Left ventricle myocardium inferior (tissue), 1 donor: ENCODE measurements around the gene SHB. TPM values are rescaled to one million over a fixed set of nuclear protein-coding genes. Genes with fewer than 3 reads are reported as not detected.

Experiments used
- DNase-seq: peaks from one replicate; pipeline ENCODE4 v3.0.0-alpha.2; 2020
- H3K27ac ChIP-seq: fragments of 200-600 bp; replicated peaks from 2 replicates; pipeline ENCODE4 v1.8.0; 2021
- H3K27me3 ChIP-seq: fragments of 200-600 bp; 2 replicates; pipeline ENCODE4 v1.8.0; 2021; ENCODE audit warnings: low read depth
- H3K36me3 ChIP-seq: fragments of 200-600 bp; 2 replicates; pipeline ENCODE4 v1.8.0; 2021
- H3K4me1 ChIP-seq: fragments of 200-600 bp; 2 replicates; pipeline ENCODE4 v1.8.0; 2021
- H3K4me3 ChIP-seq: fragments of 200-600 bp; 2 replicates; pipeline ENCODE4 v1.8.0; 2021; ENCODE audit warnings: mild to moderate bottlenecking, moderate library complexity
- H3K9me3 ChIP-seq: fragments of 200-600 bp; replicated peaks from 2 replicates; pipeline ENCODE4 v1.8.0; 2021
- intact Hi-C: fragments of 100-400 bp; cut with micrococcal nuclease; formaldehyde crosslinking; loops from one replicate; pipeline ENCODE4 v1.11.0; 2022
- total RNA-seq: library from RNA; stranded (reverse); fragmentation: NEBNext Ultra II Directional; extraction: Animal tissue kit (Norgen Biotek cat#: 25700); gene quantifications from one replicate; pipeline ENCODE4 v1.2.1, GENCODE V29; 2021
- TF ChIP-seq, protein P1 (sequence below): fragments of 200-600 bp; IDR thresholded peaks from 2 replicates; pipeline ENCODE4 v1.8.0; 2021; ENCODE audit warnings: antibody characterized with exemption, mild to moderate bottlenecking, borderline replicate concordance
- donor health status: DM: no; HTN: yes; CAD: no; lungs with severe emphysema.

The SHB gene
- total RNA-seq, 1 donor from 2014 or later: 19.4 TPM

DNA sequence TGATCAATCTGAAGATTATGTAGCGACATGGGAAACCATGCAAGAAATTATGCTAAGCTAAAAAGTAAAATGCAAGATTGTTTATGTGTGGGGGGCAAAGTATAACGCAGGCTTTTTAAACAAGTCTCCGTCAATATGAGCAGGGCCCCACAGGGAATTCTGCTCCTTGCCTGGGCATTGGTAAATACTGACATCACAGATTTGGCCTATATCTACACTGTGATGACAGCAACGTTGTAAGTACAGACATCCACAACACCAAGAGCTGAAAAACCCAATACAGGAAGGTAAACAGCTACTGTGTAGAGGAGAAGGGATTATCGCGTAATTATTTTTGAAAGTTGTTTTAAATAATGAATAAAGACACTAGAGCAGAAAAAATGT is 90.6 kb downstream of the SHB start:
- H3K36me3 ChIP-seq: peaks cover 11% of the 10 kb centered on the region
- DNase-seq: no peak
- no peaks in the 10 kb centered on the region for H3K9me3 ChIP-seq
- no peak overlapping the region for H3K27ac ChIP-seq
- intact Hi-C loops: no loop called here
- TF ChIP-seq, protein P1, sequence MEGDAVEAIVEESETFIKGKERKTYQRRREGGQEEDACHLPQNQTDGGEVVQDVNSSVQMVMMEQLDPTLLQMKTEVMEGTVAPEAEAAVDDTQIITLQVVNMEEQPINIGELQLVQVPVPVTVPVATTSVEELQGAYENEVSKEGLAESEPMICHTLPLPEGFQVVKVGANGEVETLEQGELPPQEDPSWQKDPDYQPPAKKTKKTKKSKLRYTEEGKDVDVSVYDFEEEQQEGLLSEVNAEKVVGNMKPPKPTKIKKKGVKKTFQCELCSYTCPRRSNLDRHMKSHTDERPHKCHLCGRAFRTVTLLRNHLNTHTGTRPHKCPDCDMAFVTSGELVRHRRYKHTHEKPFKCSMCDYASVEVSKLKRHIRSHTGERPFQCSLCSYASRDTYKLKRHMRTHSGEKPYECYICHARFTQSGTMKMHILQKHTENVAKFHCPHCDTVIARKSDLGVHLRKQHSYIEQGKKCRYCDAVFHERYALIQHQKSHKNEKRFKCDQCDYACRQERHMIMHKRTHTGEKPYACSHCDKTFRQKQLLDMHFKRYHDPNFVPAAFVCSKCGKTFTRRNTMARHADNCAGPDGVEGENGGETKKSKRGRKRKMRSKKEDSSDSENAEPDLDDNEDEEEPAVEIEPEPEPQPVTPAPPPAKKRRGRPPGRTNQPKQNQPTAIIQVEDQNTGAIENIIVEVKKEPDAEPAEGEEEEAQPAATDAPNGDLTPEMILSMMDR: no peak
- H3K27me3 ChIP-seq: no peaks in the 10 kb centered on the region
- H3K4me3 ChIP-seq: no peak overlapping the region
- H3K4me1 ChIP-seq: peaks cover 7% of the 10 kb centered on the region

DNA sequence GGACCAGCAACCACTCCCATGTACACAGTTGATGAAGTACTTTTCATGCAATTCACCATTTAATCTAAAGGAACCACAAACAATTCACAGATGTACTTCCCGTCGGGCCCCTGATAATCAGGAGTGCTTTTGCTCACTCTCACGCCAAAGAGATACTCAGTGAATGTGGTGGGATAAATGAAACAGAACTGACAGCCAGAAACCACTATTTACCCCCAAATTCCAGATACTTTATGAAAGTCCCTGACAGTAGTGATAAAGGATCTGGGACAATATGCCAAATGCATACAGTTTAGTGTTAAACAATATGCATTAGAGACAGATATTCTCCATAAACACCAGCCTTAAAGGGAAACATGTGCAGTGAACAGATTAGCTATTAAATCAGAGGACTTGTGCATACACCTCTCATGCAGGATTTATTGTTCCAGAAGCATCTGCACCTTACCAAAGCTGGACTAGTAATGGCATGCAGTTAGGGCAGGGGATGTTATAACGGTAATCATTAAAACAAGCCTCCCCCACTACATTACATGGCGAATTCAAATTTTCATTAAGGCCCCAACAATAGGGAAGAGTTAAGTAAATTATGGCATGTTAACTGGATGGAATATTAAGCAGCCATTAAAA is 91.1 kb downstream of the SHB start:
- Histone ChIP-seq H3K27ac (no peak overlapping the region), H3K27me3 (no peaks in the 10 kb centered on the region), H3K36me3 (peaks cover 15% of the 10 kb centered on the region), H3K4me3 (no peak overlapping the region), H3K4me1 (peaks cover 7% of the 10 kb centered on the region), H3K9me3 (no peaks in the 10 kb centered on the region)
- TF ChIP-seq, protein P1: no peak
- intact Hi-C loops: no loop called here
- no peak for DNase-seq

DNA sequence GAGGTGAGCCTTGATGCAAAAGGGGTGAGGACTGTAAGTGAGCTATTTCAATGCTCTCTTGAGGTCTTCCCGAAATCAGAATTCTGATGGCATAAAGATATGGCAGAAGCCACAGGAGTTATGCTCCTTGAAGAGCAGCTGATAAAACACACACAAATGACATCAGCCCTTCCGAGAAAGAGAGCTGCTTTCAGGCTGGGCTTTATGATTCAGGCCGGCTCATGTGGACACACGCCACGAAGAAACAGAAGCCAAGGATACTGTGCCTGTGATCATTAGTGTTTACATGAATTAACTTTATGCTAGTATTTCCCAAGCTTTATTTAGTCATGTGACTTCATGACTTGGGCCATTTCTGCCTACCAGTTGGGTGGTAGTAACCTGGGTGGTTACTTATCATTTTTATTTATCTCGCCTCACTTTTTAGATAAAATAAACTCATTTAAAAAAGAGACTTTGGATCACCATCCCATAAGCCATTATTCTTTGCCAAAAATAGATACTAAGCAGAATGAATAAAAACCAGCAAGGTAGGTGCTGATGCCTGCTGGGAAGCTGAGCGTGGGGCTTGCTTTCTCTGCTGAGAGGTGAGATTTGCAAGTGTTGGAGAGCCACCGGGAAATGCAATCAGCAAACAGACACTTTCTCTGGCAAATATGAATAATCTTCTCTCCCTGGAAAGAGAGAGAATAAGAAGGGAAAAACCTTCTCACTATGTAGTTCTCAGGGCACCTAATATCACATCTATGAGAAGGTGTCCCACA is 92.1 kb downstream of the SHB start:
- H3K9me3 ChIP-seq: no peaks in the 10 kb centered on the region
- DNase-seq: no peak
- peaks cover 12% of the 10 kb centered on the region for H3K4me1 ChIP-seq
- no peaks in the 10 kb centered on the region for H3K27me3 ChIP-seq
- peaks cover 15% of the 10 kb centered on the region for H3K36me3 ChIP-seq
- no peak overlapping the region for H3K4me3 ChIP-seq
- TF ChIP-seq, protein P1: no peak
- no peak overlapping the region for H3K27ac ChIP-seq
- intact Hi-C loops: no loop called here

DNA sequence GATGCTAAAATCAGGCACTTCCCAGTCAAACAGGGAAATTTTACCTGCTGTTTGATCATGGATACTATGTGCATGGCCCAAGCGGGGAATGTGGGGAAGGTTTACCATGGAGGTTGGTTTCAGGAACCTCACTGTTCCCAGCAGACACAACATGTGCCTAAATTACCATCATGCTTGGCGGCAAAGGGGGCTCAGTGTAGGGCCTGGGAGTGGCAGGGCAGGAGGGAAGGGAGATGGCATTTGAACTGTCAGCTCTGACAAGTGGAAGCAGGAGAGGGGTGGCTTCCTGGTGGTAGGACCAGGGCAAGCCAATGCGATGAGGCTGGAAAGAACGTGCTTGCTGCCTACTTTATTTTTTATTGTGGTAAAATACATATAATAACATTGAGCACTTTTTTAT is 93.4 kb downstream of the SHB start:
- Histone ChIP-seq H3K9me3 (no peaks in the 10 kb centered on the region), H3K36me3 (peaks cover 15% of the 10 kb centered on the region), H3K4me1 (peaks cover 14% of the 10 kb centered on the region), H3K4me3 (no peak overlapping the region), H3K27ac (no peak overlapping the region), H3K27me3 (no peaks in the 10 kb centered on the region)
- DNase-seq: no peak
- TF ChIP-seq, protein P1: no peak
- intact Hi-C loops: no loop called here

DNA sequence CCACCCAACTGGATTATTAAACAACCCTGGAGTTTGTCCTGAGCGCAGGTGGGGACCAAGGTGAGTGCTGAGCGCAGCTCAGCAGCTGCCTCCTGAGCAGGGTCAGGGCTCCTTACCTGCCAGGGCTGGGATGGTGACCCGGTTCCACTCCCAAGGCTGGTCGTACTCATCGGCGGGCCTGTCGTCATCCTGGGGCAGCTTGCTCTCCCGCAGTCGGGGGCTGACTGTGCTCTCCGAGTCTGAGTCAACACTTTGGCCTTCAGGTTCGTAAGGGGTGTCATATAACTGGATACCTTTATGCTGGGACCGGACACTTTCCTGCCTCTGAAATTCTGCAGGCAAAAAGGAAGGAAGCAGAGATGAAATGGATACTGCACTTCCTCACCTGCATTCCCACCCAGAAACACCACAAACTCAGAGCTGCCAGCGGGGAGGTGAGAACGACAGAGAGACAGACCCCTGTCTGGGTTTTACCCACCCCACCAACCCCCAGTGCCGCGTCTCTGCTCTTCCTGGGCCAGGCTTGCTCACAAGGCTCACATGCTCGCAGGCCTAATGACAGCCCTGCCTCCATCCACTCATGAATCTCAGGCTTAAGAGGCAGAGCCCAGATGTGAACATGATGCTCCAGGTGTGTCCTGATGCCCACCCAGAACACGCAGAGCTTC is 94.4 kb downstream of the SHB start:
- H3K4me3 ChIP-seq: no peak overlapping the region
- TF ChIP-seq, protein P1: no peak
- H3K27ac ChIP-seq: no peak overlapping the region
- peaks cover 23% of the 10 kb centered on the region for H3K4me1 ChIP-seq
- peaks cover 15% of the 10 kb centered on the region for H3K36me3 ChIP-seq
- H3K27me3 ChIP-seq: no peaks in the 10 kb centered on the region
- no peaks in the 10 kb centered on the region for H3K9me3 ChIP-seq
- intact Hi-C loops: no loop called here
- DNase-seq: no peak
